Effector memory CD4-positive, alpha-beta T cell (primary cell): ENCODE measurements around the gene TWF2.
A peak's percentile ranks its signal among the peaks of the same experiment; 100 is the strongest.

Experiments
- DNase-seq, 3 donors: peaks; one replicate each; pipeline ENCODE4 v3.0.0-alpha.2; 2020
- H3K27ac ChIP-seq: 2 replicates; pipeline ENCODE4 v1.7.0; 2013; ENCODE audit warnings: mild to moderate bottlenecking, low read length, moderate library complexity; ENCODE audit not compliant: insufficient read depth, poor library complexity, severe bottlenecking
- H3K27me3 ChIP-seq: replicated peaks from 2 replicates; pipeline ENCODE4 v1.7.0; 2013; ENCODE audit warnings: mild to moderate bottlenecking, low read length; ENCODE audit not compliant: insufficient read depth, control insufficient read depth, poor library complexity, severe bottlenecking
- H3K36me3 ChIP-seq: 2 replicates; pipeline ENCODE4 v1.7.0; 2013; ENCODE audit warnings: mild to moderate bottlenecking, low read length, moderate library complexity; ENCODE audit not compliant: control insufficient read depth, insufficient read depth
- H3K4me1 ChIP-seq: 2 replicates; pipeline ENCODE4 v1.7.0; 2013; ENCODE audit warnings: low read length, mild to moderate bottlenecking; ENCODE audit not compliant: control insufficient read depth, insufficient read depth, poor library complexity, severe bottlenecking
- H3K4me3 ChIP-seq: 2 replicates; pipeline ENCODE4 v1.7.0; 2013; ENCODE audit warnings: low read length, low read depth, mild to moderate bottlenecking; ENCODE audit not compliant: insufficient read depth, poor library complexity, severe bottlenecking
- H3K9me3 ChIP-seq: 2 replicates; pipeline ENCODE4 v1.7.0; 2013; ENCODE audit warnings: mild to moderate bottlenecking, low read length, moderate library complexity; ENCODE audit not compliant: control insufficient read depth

TWF2 gene

DNA sequence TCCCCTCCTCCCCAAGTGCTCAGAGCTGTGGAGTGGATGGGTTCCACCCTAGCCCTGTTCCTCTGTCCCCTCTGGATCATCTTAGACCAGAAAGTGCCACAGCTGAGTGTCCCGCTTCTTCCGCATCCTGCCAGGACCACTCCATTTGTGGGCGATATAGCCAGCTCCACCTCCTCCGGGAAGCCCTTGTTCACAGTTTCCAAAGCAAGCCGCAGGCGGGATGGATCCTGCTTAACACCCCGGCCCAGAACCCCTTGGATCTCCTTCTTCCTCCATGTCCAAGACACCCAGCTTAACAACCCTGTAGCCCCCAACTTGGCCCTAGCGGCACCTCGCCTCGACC is 41.5 kb downstream of the TWF2 start:
- Histone ChIP-seq H3K27me3 (no peaks in the 10 kb centered on the region), H3K4me3 (peak overlapping the region; percentile 99), H3K9me3 (no peaks in the 10 kb centered on the region), H3K36me3 (peaks cover 10% of the 10 kb centered on the region), H3K4me1 (peaks cover 24% of the 10 kb centered on the region), H3K27ac (peak overlapping the region; percentile 90)
- DNase-seq, result no peak

DNA sequence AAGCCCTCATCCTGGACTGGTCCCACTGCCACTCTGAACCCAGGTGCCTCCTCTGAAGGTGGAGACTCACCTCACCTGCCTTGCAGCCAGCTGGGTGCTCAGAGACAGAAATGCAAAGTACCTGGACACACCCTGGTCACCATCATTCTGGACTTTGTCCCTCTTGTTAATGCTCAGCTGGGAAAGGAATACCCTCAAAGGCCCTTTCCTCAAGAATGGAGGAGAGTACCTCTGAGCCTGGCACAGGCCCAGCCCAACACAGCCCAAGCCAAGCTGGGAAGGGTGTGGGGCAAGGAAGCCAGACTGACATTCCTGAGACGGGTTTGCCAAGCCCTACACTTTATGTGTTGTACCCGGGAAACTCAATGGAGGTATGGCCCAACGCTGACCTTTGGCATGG is 42.0 kb downstream of the TWF2 start:
- Histone ChIP-seq H3K9me3 (no peaks in the 10 kb centered on the region), H3K27me3 (no peaks in the 10 kb centered on the region), H3K27ac (peak overlapping the region; percentile 90), H3K4me3 (no peak overlapping the region), H3K36me3 (peaks cover 8% of the 10 kb centered on the region), H3K4me1 (peaks cover 24% of the 10 kb centered on the region)
- no peak for DNase-seq

DNA sequence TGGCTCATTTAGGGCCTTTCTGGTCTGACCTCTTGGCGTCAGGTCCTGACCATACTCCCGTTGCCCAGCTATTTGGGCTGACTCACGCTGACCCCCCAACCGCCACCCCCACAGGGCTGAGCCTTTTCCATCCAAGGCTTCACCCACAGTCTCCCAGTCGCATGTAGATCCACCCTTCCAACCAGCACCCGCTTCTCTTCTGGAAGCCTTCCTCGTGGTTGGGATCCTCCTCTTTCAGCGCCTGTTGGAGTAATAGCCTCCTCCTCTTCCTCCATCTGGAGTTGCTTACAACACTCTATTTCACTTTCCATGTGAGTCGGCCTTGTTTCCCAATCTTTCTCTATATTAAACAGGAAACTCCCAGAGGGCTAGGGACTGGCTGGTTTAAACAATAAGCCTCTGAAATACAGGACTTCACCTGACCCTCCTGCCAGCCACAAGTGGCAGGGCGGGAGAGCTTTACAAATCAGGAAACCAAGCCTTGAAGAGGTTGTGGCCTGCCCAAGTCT is 43.1 kb downstream of the TWF2 start:
- Histone ChIP-seq H3K27ac (no peak overlapping the region), H3K4me1 (peaks cover 24% of the 10 kb centered on the region), H3K36me3 (peaks cover 8% of the 10 kb centered on the region), H3K9me3 (no peaks in the 10 kb centered on the region), H3K27me3 (no peaks in the 10 kb centered on the region), H3K4me3 (no peak overlapping the region)
- DNase-seq, result no peak

DNA sequence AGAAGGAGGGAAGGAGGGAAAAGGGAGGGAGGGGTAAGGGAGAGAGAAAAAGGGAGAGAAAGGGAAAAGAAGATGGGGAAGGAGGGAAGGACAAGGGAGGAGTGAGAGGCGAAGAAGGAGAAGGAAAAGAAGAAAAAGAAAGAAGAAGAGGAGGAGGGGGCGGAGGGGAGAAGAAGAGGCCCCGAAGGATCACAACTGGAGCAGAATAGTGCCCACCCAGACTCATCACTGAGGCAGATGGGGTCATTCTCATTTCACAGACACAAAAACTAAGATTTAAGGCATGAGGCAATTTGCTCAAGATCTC is 43.7 kb downstream of the TWF2 start:
- DNase-seq, result no peak
- Histone ChIP-seq H3K36me3 (peaks cover 6% of the 10 kb centered on the region), H3K4me1 (peaks cover 24% of the 10 kb centered on the region)

DNA sequence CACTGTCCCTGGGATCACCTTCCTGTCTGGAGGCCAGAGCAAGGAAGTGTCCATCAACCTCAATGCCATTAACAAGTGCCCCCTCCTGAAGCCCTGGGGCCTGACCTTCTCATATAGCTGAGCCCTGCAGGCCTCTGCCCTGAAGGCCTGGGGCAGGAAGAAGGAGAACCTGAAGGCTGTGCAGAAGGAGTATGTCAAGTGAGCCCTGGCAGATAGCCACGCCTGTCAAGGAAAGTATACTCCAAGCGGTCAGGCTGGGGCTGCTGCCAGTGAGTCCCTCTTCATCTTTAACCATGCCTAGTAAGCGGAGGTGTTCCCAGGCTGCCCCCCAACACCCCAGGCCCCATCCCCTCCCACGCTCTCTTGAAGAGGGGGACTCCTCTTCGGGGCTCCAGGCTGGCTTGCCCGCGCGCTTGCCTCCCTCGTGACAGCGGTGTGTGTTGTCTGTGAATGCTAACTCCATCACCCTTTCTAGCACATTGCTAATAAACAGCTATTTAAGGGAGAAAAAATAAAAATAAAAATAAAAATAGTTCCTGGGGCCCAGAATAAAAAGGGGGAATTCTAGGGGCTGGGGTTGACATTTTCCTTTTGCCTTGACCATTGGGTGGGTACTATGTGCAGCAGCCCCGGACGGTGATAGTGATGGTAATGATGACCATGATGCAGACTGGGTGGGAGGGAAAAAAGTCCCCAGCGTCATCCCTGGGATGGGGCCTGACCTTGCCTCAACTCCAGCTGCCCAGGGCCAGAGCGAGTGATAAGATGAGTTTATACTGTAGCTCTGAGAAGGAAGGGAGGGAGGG is 44.3 kb downstream of the TWF2 start:
- peaks cover 23% of the 10 kb centered on the region for H3K4me1 ChIP-seq
- no peak for DNase-seq

More for the DNA sequence above, 43.7 kb downstream of the TWF2 start:
- Histone ChIP-seq H3K27me3 (no peaks in the 10 kb centered on the region), H3K9me3 (no peaks in the 10 kb centered on the region), H3K4me3 (no peak overlapping the region), H3K27ac (no peak overlapping the region)

DNA sequence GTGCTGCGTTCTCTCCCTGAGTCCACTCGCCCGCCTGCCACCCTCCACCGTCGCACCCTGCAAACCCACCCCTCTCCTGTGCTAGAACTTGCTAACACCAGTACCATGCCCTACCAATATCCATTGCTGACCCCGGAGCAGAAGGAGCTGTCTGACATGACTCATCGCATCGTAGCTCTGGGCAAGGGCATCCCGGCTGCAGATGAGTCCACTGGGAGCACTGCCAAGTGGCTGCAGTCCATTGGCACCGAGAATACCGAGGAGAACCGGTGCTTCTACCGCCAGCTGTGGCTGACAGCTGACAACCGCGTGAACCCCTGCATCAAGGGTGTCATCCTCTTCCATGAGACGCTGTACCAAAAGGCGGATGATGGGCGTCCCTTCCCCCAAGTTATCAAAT is 45.9 kb downstream of the TWF2 start:
- peaks cover 2% of the 10 kb centered on the region for H3K36me3 ChIP-seq
- peaks cover 11% of the 10 kb centered on the region for H3K4me1 ChIP-seq
- H3K9me3 ChIP-seq, result no peaks in the 10 kb centered on the region
- H3K27ac ChIP-seq, result no peak overlapping the region
- no peak overlapping the region for H3K4me3 ChIP-seq
- H3K27me3 ChIP-seq, result no peaks in the 10 kb centered on the region
- DNase-seq, result no peak

More for the DNA sequence above, 44.3 kb downstream of the TWF2 start:
- Histone ChIP-seq H3K27ac (no peak overlapping the region), H3K36me3 (peaks cover 3% of the 10 kb centered on the region), H3K9me3 (no peaks in the 10 kb centered on the region), H3K27me3 (no peaks in the 10 kb centered on the region), H3K4me3 (no peak overlapping the region)

- peaks cover under 1% of the 10 kb centered on the region for H3K4me1 ChIP-seq
Measured at GRCh38 chr3:52191663-52192062, 47.3 kb downstream of the TWF2 start.

DNA sequence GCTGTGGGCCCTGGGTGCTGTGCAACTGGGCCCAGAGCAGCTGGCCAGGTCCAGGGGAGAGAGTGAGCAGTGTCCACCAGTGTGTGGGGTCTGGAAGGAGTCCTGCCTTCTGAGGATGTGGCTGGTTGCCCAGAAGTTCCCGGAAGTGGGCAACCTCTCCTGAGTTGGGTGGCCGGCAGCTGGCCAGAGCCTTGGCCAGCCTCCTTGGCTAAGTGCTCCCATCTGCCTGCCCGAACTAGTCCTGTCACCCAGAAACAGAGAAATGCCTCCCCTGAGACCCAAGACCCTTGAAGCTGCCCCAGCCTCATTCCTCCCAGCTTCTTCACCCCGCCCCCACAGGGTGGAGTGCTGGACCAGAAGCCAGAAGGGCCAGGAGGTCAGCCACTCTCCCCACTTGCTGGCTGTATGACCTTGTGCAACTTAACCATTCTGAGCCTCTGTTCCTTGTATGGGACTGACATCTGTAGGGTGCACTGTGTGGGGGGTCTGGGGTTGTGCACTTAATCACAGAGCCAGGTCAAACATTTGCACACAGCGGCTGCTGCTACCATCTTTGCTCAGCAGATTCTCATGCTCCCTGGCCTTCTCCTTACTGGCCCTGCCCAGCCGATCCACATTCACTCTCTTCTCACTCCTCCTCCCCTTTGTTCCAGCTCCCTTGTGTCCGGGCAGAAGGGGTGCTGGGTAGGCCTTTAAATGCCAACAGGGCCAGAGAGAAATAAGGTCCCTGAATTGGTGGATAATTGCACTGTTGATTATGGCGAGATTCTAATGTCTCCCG is 48.5 kb downstream of the TWF2 start:
- no peak overlapping the region for H3K27ac ChIP-seq
- H3K4me3 ChIP-seq, result no peak overlapping the region
- no peaks in the 10 kb centered on the region for H3K36me3 ChIP-seq
- no peaks in the 10 kb centered on the region for H3K4me1 ChIP-seq
- no peaks in the 10 kb centered on the region for H3K9me3 ChIP-seq
- no peaks in the 10 kb centered on the region for H3K27me3 ChIP-seq
- DNase-seq, result no peak

More at GRCh38 chr3:52191663-52192062, 47.3 kb downstream of the TWF2 start:
- no peak overlapping the region for H3K27ac ChIP-seq
- no peaks in the 10 kb centered on the region for H3K9me3 ChIP-seq
- no peaks in the 10 kb centered on the region for H3K36me3 ChIP-seq
- no peak overlapping the region for H3K4me3 ChIP-seq
- no peak for DNase-seq
- H3K27me3 ChIP-seq, result no peaks in the 10 kb centered on the region

- no peaks in the 10 kb centered on the region for H3K27me3 ChIP-seq
- no peaks in the 10 kb centered on the region for H3K4me1 ChIP-seq
- H3K4me3 ChIP-seq, result no peak overlapping the region
- no peaks in the 10 kb centered on the region for H3K9me3 ChIP-seq
- no peak for DNase-seq
- H3K36me3 ChIP-seq, result no peaks in the 10 kb centered on the region
- no peak overlapping the region for H3K27ac ChIP-seq
Measured at GRCh38 chr3:52188556-52188955, 50.4 kb downstream of the TWF2 start.

GRCh38 chr3:52186729-52187128 is 52.2 kb downstream of the TWF2 start:
- DNase-seq, result no peak
- no peak overlapping the region for H3K27ac ChIP-seq
- H3K4me1 ChIP-seq, result peaks cover 6% of the 10 kb centered on the region

More at GRCh38 chr3:52186729-52187128, 52.2 kb downstream of the TWF2 start:
- no peaks in the 10 kb centered on the region for H3K9me3 ChIP-seq
- H3K27me3 ChIP-seq, result no peaks in the 10 kb centered on the region
- H3K36me3 ChIP-seq, result no peaks in the 10 kb centered on the region
- no peak overlapping the region for H3K4me3 ChIP-seq
